HG02970 (cell line): ENCODE results near the gene SCNN1G.

Source experiments
- ATAC-seq: cut with Tn5 transposase; IDR thresholded peaks from one replicate; pipeline ENCODE4 v1.9.1; 2021; ENCODE audit warnings: mild to moderate bottlenecking, moderate library complexity, moderate number of reproducible peaks; ENCODE audit not compliant: unreplicated experiment, low FRiP score

SCNN1G gene

GRCh38 chr16:23195366-23195978 lies 12.9 kb downstream of the SCNN1G start:
- ATAC-seq: no peak

DNA sequence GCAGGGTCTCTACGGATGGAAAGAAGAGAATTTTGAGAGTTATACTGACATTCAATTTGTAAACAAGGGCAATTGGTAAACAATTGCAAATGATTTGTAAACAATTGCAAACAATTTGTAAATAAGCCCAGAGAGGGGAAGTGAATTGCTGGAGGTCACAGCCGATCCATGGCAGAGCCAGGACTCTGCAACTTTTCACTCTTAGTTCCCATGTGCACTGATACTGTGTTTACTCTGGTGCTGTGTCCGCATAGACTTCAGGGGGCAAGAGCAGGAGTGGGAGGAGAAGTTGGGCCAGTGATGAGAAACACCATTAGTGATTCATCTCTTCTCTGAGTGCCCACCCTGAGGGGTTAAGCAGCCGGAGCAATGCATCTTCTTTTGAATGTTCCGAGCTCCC lies 14.0 kb downstream of the SCNN1G start:
- no peak for ATAC-seq

- no peak for ATAC-seq
These were observed 19.6 kb downstream of the SCNN1G start for GRCh38 chr16:23202166-23202565.

GRCh38 chr16:23206986-23207385 lies 24.4 kb downstream of the SCNN1G start:
- ATAC-seq: no peak

DNA sequence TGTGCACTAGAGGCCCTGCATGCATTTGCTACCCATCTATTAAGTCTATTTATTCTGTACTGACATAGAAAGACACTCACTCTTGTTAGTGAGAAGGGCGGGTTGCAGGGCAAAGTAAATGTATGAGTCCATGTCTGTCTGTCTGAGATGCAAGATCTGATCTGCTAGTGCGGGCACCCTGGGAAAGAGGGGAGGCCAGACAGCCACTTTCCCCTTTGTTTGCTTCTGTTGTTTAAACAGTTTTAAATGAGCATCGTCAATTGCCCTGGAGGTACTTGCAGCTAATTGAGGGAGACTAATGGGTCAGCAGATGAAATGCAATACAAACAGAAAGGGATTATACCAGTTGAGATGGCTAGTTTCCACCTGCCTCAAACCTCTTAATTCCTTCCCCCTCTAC lies 24.9 kb downstream of the SCNN1G start:
- no peak for ATAC-seq

DNA sequence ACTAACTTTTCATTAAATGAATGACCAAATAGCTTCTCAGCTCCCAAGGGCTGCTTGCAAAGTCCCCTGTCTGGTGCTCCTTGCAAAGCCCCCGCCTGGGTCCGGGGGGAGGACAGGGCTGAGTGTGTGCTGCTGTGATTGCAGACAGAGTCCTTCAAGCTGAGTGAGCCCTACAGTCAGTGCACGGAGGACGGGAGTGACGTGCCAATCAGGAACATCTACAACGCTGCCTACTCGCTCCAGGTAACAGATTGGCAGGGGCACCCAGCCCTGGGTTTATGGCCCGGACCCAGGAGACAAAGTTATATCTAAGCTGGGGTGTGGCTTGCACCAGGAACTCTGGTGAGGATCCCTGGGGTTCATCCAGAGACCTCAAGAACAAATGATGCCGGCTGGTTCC lies 27.1 kb downstream of the SCNN1G start:
- no peak for ATAC-seq

DNA sequence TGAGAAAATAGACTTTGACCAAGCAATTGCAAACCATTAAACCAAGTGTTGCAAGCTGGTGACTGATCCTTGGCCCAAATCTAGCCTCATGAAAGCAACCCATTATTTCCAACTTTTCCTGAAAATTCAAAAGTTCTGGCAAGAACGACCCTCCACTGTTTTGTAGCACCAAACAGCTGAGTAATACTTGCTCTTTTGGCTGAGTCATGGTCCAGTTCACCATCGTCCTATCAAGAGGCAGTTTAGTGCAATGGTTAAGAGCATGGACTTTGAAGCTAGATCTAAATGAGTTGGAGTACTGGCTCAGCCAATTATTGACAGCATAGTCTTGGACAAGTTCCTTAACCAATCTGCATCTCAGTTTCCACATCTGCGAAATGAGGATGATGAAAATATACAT lies 31.3 kb downstream of the SCNN1G start:
- ATAC-seq: no peak

DNA sequence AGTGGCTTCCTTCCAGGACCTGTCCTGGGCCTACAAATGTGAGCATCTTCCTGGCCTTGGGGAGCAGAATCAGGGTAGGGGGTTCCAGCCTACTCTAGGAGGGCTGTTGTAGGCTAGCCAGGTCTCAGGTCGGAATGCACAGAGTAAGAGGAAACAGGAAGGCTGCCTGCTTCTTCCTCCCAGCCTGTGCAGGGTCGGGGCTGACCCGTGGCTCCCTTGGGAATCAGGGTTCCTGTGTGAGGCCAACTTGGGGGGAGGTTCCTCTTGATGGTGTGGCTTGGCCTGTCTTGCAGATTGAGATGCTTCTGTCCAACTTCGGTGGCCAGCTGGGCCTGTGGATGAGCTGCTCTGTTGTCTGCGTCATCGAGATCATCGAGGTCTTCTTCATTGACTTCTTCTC lies 32.3 kb downstream of the SCNN1G start:
- ATAC-seq: no peak

DNA sequence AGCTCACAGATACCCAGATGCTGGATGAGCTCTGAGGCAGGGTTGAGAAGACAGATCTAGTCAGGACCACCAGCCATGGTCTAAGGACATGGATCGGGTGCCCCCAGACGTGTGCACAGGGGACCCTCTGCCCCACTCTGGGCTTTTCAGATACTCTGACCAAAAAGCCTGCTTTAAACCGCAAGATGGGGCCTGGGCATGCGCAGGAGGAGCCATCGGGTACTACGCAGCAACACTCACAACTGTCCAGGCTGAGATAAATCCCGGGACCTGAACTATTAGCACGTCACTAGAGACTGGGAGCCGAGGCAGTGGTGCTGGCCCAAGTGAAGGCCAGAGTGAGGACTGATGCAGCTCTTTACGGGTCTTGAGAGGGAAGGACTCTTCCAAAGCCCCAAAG lies 32.9 kb downstream of the SCNN1G start:
- no peak for ATAC-seq

DNA sequence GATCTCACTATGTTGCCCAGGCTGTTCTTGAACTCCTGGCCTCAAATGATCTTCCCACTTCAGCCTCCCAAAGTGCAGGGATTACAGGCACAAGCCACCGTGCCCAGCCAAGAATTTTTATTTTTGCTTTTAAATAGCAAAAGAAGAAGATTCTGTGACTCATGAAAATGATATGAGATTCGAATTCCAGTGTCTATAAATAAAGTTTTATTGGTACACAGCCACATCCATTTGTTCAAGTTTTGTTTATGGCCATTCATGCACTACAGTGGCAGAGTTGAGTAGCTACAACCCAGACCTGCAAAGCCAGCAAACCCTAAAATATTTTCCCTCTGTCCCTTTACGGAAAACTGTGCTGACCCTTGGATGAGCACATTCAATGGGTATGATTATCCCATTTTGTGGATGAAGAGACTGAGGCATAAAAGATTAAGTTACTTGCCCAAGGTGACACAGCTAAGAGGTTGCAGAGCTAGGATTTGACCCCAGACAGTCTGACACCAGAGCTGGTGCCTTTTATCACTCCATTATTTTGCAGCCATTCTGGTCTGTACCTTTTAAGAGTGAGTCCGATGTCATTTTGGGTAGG lies 34.2 kb downstream of the SCNN1G start:
- ATAC-seq: no peak

DNA sequence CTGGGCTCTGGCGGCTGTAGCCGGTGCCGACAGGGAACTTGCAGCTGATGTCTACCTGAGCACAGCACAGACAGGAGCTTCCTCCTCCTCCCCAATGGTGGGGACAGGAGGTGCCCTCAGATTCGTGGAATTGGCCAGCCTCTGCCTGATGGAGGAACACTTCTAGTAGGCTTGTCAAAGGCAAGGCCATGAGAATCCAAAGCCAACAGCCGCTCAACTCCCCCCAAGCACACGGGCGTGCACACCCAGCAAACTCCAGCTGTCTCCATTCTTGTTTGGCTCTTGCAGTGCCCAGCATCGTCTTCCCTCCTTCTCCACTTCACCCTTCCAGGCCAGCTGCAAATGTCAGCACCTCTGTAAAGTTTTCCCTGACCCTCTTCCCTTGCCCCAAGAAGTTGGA lies 35.1 kb downstream of the SCNN1G start:
- no peak for ATAC-seq

- no peak for ATAC-seq
These were observed 40.4 kb downstream of the SCNN1G start for GRCh38 chr16:23222929-23223328.

DNA sequence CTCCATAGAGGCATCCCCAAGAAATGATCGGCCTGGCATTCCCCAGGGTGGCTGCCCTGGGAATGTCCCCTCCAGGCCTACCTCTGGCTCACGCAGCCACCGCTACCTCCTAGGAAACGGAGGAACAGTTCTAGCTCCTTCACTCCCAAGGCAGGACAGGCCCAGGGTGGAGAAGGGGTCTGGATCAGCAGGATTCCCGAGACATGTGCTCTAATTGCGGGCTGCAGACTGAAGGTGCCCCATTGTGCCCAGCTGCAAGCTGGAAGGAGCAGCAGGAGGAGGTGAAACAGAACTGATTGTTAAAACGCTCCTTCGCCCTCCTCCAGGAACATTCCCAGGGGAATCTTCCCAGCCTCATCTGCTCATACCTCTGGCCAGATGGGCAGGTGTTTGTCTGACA lies 40.8 kb downstream of the SCNN1G start:
- no peak for ATAC-seq

DNA sequence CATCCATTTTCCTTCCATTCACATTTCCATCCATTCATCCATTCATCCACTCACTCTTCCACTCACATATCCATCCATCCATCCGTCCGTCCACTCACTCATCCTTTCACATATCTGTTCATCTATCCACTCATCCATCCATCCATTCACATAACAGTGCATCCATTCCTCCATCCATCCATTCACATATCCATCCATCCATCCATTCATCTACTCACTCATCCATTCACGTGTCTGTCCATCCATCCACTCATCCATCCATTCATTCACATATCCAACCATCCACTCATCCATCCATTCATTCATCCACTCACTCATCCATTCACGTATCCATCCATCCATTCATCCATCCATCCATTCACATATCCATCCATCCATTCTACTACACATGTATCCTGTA lies 42.6 kb downstream of the SCNN1G start:
- no peak for ATAC-seq

DNA sequence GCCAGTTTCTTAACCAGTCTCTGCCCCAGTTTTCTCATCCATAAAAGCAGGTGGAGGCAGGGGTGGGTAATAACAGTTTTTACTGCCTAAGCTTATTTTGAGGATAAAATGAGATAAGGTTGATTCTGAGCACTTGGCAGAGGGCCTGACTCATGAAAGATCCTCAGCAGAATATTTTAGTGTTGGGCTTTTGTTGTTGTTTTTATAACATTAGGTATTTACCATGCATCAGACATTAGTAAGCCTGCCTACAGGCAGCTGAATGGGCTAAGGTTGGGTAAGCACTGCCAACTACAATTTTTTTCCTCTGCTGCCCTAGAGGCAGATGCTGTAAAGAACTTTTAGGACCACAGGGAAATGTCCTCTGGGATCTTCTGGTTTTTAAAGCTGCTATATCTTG lies 43.1 kb downstream of the SCNN1G start:
- ATAC-seq: no peak

GRCh38 chr16:23227529-23227928 lies 45.0 kb downstream of the SCNN1G start:
- no peak for ATAC-seq

DNA sequence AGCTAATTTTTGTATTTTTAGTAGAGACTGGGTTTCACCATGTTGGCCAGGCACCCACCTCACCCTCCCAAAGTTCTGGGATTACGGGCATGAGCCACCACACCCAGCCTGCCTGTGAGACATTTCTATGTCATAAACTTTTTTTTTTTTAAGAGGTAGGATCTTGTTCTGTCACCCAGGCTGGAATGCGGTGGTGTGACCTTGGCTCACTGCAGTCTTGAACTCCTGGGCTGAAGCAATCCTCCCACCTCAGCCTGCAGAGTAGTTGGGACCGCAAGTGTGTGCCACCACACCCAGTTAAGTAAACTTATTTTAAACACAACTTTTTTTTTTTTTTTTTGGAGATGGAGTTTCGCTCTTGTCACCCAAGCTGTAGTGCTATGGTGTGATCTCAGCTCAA lies 47.2 kb downstream of the SCNN1G start:
- ATAC-seq: no peak

DNA sequence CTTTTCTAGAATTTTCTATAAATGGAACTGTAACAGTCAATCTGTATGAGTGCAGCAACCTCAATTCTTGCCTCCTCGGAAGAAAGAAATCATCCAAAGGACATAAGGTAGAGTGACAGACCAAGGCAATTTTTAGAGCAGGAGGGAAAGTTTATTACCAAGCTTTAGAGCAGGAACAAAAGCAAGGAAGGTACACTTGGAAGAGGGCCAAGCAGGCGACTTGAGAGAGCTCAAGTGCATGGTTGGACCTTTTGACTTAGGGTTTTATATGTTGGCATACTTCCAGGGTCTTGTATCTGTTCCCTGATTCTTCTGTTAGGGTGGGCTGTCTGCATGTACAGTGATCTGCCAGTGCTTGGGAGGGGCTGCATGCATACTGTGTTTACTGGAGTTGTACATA lies 50.3 kb downstream of the SCNN1G start:
- ATAC-seq: no peak

DNA sequence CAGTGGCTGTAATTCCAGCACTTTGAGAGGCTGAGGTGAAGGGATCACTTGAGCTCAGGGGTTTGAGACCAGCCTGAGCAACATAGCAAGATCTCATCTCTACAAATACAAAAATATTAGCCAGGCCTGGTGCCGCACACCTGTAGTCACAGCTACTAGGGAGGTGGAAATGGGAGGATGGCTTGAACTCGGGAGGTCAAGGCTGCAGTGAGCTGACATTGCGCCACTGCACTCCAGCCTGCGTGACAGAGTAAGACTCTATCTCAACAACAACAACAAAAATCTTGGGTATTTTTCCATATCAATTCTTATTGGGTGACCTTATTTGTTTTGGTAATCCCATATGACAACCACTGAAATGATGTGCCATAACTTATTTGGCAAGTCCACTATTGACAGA lies 52.6 kb downstream of the SCNN1G start:
- ATAC-seq: no peak

DNA sequence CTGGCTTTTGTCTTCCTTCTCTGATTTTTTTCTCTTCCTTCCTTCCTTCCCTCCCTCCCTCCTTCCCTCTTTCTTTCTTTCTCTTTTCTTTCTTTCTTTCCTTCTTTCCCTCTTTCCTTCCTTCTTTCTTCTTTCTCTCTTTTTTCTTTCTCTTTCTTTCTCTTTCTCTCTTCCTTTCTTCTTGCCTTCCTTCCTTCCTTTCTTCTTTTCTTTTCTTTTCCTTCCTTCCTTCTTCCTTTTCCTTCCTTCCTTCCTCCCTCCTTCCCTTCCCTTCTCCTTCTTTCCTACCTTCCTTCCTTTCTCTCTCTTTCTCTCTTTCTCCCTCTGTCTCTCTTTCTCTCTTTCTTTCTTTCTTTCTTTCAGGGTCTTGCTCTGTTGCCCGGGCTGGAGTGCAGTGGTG lies 54.4 kb downstream of the SCNN1G start:
- ATAC-seq: no peak

GRCh38 chr16:23240994-23241393 lies 58.4 kb downstream of the SCNN1G start:
- no peak for ATAC-seq

DNA sequence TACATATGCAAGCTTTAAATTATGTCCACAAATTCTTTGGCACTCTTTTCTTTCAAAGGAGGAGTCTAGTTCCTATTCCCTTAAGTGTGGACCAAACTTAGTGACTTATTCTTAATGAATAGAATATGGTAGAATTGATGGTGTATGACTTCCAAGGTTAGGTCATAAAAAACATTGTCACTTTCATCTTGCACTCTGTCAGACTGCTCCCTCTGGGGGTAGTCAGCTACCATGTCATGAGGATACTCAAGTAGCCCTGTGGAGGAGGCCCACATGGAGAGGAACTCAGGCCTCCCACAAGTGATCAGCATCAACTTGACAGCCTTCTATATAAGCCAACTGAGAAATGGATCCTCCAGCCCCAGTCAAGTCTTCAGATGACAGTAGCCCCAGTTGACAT lies 61.6 kb downstream of the SCNN1G start:
- no peak for ATAC-seq

- no peak for ATAC-seq
These were observed 62.7 kb downstream of the SCNN1G start for GRCh38 chr16:23245268-23245667.
